WTC11 (cell line): ENCODE measurements around the gene RNF145.

ENCODE experiments used
- CTCF ChIP-seq: fragments of 200-600 bp; IDR thresholded peaks from 2 replicates; pipeline ENCODE4 v1.8.0; 2022; ENCODE audit warnings: antibody characterized with exemption
- ESRRA ChIP-seq: sonication (generic); formaldehyde crosslinking; IDR thresholded peaks from 2 replicates; pipeline ENCODE4 v1.8.1; 2022; ENCODE audit warnings: mild to moderate bottlenecking, missing genetic modification reagents, borderline replicate concordance
- HMGXB4 ChIP-seq: sonication (generic); formaldehyde crosslinking; IDR thresholded peaks from 2 replicates; pipeline ENCODE4 v1.8.1; 2023; ENCODE audit warnings: mild to moderate bottlenecking, moderate library complexity, missing genetic modification reagents
- NR2C2 ChIP-seq: sonication (generic); formaldehyde crosslinking; IDR thresholded peaks from 2 replicates; pipeline ENCODE4 v1.8.0; 2022; ENCODE audit warnings: mild to moderate bottlenecking, missing genetic modification reagents
- TEAD4 ChIP-seq: sonication (generic); formaldehyde crosslinking; IDR thresholded peaks from 2 replicates; pipeline ENCODE4 v1.8.0; 2022; ENCODE audit warnings: mild to moderate bottlenecking, missing genetic modification reagents

GRCh38 chr5:159135896-159136531 is 73.3 kb downstream of the RNF145 start:
- TF ChIP-seq CTCF, result no peak
- no peak for TF ChIP-seq NR2C2
- TF ChIP-seq HMGXB4, result no peak
- no peak for TF ChIP-seq ESRRA
- no peak for TF ChIP-seq TEAD4 (CRISPR knock-in tag)
